Activated naive CD4-positive, alpha-beta T cell treated with anti-CD3 and anti-CD28 coated beads, Interleukin-2, amount 10 ng/mL, durations not matched to agents 7 days and 5 days (primary cell): ENCODE data around the gene CYP2W1.
"Not testable (repeated sequence)": the region's sequence is repeated elsewhere in the genome, so short reads cannot be mapped to it uniquely, and the experiment has no call there.

ENCODE experiments used
- CTCF ChIA-PET: fragments of 350-600 bp; sonication (Branson Sonifier 250); formaldehyde crosslinking; loops from one replicate; lab custom pipeline; 2021; ENCODE audit warnings: antibody characterized with exemption; lab: Charles Lee
- DNase-seq: peaks from one replicate; pipeline ENCODE4 v3.0.0-alpha.2; 2020
- H3K27ac Mint-ChIP-seq: one replicate; pipeline ENCODE4 v1.8.0; 2021; ENCODE audit warnings: mild to moderate bottlenecking, moderate library complexity, mixed read lengths
- H3K27me3 Mint-ChIP-seq: one replicate; pipeline ENCODE4 v1.8.0; 2021; ENCODE audit warnings: mild to moderate bottlenecking, mixed read lengths
- H3K36me3 Mint-ChIP-seq: one replicate; pipeline ENCODE4 v1.8.0; 2021; ENCODE audit warnings: mixed read lengths
- H3K4me1 Mint-ChIP-seq: one replicate; pipeline ENCODE4 v1.8.0; 2021; ENCODE audit warnings: mixed read lengths
- H3K4me3 Mint-ChIP-seq: one replicate; pipeline ENCODE4 v1.8.0; 2021; ENCODE audit warnings: mild to moderate bottlenecking, moderate library complexity, mixed read lengths
- H3K9me3 Mint-ChIP-seq: one replicate; pipeline ENCODE4 v1.8.0; 2021; ENCODE audit warnings: mixed read lengths

CYP2W1 gene

DNA sequence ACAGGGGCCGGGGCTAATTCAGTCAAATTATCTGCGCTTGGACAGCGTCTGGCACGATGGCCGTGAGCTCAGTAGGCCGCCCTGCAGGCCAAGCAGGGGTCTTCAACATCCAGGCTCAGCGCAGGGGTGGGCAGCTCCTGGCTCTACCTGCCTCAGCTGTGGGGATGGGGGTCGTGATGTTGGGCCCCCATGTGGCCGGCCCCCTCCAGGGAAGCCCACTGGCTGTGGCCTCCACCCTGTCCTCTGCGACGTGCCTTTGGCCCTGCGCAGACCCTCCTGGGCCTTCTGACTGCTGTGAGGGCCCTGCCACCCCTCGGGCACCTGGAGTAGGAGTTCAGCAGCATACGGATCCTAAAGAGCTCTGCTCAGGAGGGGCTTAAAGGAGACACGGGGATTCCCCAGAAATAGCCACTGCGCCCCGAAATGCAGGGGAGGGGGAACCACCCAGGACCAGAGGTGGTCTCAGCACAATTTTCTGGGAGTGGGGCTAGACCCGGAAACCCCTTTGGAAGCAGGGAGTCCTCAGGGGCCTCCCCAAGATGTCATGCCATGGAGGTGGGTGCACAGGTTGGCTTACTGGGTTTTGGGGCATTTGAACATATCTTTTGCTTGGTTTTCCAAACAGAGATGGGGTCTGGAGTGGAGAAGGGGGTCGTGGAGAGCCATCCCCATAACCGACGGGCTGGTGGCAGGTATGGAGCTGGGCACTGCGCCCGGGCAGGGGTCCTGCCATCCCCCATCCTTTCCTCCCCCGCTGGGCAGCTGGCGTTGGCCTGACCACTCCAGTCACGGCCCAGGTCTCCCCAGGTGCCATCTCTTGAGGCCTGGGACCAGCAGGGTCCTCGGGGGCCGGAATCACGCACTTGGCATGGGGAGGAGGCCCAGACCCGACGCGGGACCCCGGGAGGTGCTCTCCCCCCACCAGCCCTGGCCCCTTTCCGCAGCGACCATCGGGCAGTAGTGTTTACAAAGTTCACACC lies 24.5 kb upstream of the CYP2W1 start:
- Mint-ChIP-seq H3K36me3 (no peaks in the 10 kb centered on the region), H3K4me1 (peaks cover 6% of the 10 kb centered on the region), H3K27me3 (peaks cover 55% of the 10 kb centered on the region), H3K27ac (no peak overlapping the region), H3K9me3 (no peaks in the 10 kb centered on the region), H3K4me3 (no peak overlapping the region)
- no peak for DNase-seq
- CTCF ChIA-PET, result interaction anchor here (1.5 kb wide), 1 partner anchor 48 kb away, joined by 4 read pairs; no protein-coding TSS in a partner anchor

DNA sequence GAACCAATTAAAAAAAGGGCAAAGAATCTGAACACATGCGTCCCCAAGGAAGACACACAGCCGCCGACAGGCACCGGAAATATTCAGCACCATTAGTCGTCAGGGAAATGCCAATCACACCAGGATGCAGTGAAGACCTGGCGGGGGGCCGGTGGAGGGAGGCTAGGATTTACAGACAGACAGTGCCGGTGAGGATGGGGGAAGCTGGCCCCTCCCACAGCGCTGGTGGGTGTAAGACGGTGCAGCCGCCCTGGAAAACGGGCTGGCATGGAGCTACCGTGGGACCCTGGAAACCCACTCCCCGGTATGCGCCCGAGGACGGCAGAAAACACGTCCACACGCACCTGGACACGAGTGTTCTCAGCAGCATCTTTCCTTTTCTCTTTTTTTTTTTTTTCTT lies 23.7 kb upstream of the CYP2W1 start:
- Mint-ChIP-seq H3K9me3 (no peaks in the 10 kb centered on the region), H3K36me3 (no peaks in the 10 kb centered on the region), H3K27ac (no peak overlapping the region), H3K4me3 (no peak overlapping the region), H3K27me3 (peaks cover 58% of the 10 kb centered on the region), H3K4me1 (peaks cover 11% of the 10 kb centered on the region)
- CTCF ChIA-PET, result interaction anchor here (1.0 kb wide), 1 partner anchor 19 kb away, joined by 3 read pairs; no protein-coding TSS in a partner anchor
- no peak for DNase-seq

DNA sequence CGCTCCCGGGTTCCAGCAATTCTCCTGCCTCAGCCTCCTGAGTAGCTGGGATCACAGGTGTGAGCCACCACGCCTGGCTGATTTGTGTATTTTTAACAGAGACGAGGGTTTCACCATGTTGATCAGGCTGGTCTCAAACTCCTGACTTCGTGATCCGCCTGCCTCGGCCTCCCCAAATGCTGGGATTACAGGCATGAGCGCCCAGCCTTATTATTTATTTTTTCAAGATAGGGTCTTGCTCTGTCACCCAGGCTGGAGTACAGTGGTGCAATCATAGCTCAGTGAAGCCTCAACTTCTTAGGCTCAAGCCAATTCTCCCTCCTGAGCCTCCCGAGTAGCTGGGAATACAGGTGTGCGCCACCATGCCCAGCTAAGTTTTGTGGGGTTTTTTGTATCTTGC lies 23.2 kb upstream of the CYP2W1 start:
- H3K9me3 Mint-ChIP-seq, H3K4me3 Mint-ChIP-seq, DNase-seq, H3K27ac Mint-ChIP-seq, H3K36me3 Mint-ChIP-seq: not testable (repeated sequence)
- CTCF ChIA-PET, result interaction anchor here (1.0 kb wide), 1 partner anchor 19 kb away, joined by 3 read pairs; no protein-coding TSS in a partner anchor
- Mint-ChIP-seq H3K27me3 (peaks cover 59% of the 10 kb centered on the region), H3K4me1 (peaks cover 16% of the 10 kb centered on the region)

DNA sequence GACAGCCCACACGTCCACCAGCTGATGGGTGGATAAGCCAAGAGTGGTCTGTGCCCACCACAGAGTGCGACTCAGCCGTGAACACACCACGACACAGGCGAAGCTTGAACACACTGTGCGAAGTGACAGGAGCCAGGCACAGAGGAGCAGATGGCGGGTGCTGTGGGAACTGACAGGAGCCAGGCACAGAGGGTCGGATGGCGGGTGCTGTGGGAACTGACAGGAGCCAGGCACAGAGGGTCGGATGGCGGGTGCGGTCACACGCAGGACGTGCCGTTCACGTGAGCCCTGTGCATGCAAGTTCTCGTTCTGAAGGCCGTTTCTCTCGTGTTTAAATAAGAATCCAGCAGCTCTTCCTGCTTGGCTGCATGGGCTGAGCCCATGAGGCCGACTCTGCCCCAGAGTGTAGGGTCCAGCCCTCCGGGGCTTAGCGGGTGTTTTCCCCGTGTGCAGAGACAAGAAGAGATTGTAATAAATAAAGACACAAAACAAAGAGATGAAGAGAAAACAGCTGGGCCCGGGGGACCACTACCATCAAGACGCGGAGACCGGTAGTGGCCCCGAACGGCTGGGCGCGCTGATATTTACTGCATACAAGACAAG lies 22.6 kb upstream of the CYP2W1 start:
- Mint-ChIP-seq H3K27me3 (peaks cover 59% of the 10 kb centered on the region), H3K36me3 (no peaks in the 10 kb centered on the region), H3K4me3 (no peak overlapping the region), H3K9me3 (no peaks in the 10 kb centered on the region), H3K4me1 (peaks cover 18% of the 10 kb centered on the region), H3K27ac (no peak overlapping the region)
- DNase-seq, result no peak
- CTCF ChIA-PET, result interaction anchor here (0.8 to 1.0 kb wide), 2 partner anchors 18 to 219 kb away, joined by 3 read pairs; no protein-coding TSS in a partner anchor

DNA sequence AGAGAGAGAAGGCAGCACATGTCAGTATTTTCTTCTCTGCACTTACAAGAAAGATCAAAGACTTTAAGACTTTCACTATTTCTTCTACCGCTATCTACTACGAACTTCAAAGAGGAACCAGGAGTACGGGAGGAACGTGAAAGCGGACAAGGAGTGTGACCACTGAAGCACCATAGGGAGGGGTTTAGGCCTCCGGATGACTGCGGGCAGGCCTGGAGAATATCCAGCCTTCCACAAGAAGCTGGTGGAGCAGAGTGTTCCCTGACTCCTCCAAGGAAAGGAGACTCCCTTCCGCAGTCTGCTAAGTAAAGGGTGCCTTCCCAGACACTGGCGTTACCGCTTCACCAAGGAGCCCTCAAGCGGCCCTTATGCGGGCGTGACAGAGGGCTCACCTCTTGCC lies 22.0 kb upstream of the CYP2W1 start:
- H3K4me1 Mint-ChIP-seq, result peaks cover 18% of the 10 kb centered on the region
- not testable (repeated sequence) for H3K36me3 Mint-ChIP-seq, H3K27ac Mint-ChIP-seq, DNase-seq, H3K9me3 Mint-ChIP-seq, H3K4me3 Mint-ChIP-seq
- H3K27me3 Mint-ChIP-seq, result peaks cover 54% of the 10 kb centered on the region
- CTCF ChIA-PET, result interaction anchor here (0.7 to 0.8 kb wide), 2 partner anchors 218 to 1405 kb away, joined by 3 read pairs; no protein-coding TSS in a partner anchor

DNA sequence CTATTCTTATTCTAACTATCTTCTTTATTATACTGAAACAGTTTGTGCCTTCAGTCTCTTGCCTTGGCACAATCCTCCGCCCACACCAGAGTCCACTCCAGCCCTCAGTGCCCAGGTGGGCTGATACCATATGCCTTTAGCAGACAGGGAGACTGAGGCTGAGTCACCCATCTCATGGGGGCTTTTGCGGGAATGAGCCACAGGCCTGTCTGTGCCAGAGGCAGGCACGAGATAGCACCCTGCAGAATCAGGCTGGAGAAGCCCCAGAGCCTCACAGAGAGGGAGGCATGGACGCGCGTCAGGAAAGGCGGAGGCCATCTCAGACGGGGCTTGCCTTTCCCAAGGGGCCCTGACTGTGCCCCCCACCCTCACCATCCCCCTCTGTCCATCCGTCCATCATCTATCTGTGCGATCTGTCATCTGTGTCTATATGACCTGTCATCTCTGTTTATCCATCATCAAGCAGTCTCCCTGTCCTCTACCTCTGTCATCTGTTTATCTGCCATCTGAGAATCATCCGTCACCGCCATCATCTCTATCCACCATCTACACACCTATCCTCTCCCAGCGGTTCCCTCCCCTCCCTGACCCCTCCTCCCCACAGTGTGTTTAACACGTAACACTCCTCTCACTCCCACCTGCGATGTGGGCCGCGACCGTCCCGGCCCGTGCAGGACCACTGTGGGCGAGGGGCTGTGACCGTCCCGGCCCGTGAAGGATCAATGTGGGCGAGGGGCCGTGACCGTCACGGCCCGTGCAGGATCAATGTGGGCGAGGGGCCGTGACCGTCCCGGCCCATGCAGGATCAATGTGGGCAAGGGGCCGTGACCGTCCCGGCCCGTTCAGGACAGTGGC lies 21.2 kb upstream of the CYP2W1 start:
- CTCF ChIA-PET, result interaction anchor here (0.7 kb wide), 1 partner anchor 1404 kb away, joined by 3 read pairs; no protein-coding TSS in a partner anchor
- peaks cover 46% of the 10 kb centered on the region for H3K27me3 Mint-ChIP-seq

DNA sequence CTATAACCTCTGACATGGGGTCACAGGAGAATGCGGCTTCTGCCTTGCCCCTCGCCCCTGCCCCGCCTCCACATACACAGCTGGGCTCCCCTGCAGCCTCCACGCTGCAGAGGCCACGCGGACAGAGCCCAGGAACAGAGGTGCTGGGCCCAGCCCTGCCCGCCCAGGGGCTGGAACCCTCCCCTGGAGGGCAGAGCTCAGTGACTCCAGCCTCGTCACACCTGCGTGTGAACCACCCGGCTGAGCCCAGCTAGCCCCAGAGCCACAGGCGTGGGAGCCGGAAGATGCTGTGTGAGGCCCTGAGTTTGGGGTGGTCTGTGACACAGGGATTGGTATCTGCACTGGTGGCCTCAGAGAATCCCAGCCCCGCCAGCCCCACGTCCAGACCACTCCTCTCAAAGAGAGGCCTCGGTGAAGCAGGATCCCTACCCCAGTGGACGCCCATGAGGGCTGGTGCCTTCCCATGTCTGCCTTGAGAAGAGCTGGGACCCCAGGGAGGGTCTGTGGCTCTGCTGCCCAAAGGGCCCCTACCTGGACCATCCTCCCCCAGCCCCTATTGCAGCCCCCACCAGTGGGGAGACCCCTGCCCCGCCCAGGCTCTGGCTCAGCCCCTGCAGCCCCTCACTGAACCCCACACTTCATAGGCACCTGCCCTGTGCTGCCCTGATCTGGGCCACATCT lies 20.4 kb upstream of the CYP2W1 start:
- H3K27ac Mint-ChIP-seq, result no peak overlapping the region
- no peak overlapping the region for H3K4me3 Mint-ChIP-seq
- CTCF ChIA-PET, result interaction anchor here (0.9 kb wide), 1 partner anchor 55 kb away, joined by 3 read pairs; no protein-coding TSS in a partner anchor

More for the DNA sequence above, 21.2 kb upstream of the CYP2W1 start:
- H3K4me3 Mint-ChIP-seq, result no peak overlapping the region
- H3K9me3 Mint-ChIP-seq, result no peaks in the 10 kb centered on the region
- H3K27ac Mint-ChIP-seq, result no peak overlapping the region
- peaks cover 4% of the 10 kb centered on the region for H3K36me3 Mint-ChIP-seq
- DNase-seq, result no peak
- H3K4me1 Mint-ChIP-seq, result peaks cover 25% of the 10 kb centered on the region

DNA sequence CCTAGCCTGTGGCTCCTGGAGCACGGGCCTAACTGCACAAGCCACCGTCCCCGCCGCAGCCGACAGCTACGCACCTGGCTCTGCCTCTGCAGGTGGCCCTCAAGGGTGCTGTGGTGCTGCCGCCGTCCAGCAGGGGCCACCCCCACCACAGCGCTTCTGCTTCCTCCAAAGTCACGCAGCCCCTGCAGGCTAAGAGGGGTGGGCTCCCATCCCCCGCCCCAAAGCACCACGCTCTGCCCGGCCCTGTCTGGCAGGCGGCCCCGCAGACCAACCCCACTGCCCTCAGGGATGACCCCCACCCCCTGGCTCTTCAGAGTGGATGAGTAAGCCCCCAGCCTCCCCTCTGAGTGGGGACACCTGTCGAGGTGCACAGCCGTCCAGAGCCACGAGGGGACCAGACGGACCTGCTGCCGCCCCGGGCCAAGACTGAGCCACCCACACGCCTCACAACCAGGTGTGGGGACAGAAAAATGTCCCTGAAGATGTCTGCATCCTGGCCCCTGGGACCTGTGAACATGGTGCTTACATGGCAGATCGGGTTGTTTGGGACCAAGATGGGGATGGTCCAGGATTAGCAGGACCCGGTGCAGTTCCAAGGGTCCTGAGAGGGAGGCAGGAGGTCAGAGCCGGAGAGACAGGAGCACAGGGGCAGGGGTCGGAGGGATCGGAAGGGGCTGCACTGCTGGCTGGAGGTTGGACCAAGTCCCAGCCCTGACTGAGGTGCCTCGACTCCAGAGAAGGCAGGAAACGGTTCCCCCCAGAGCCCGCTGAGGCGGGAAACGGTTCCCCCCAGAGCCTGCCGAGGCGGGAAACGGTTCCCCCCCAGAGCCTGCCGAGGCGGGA lies 19.5 kb upstream of the CYP2W1 start:
- peaks cover 15% of the 10 kb centered on the region for H3K36me3 Mint-ChIP-seq
- H3K4me3 Mint-ChIP-seq, result no peak overlapping the region
- peaks cover 37% of the 10 kb centered on the region for H3K27me3 Mint-ChIP-seq
- peak; percentile 47 for DNase-seq
- peaks cover 25% of the 10 kb centered on the region for H3K4me1 Mint-ChIP-seq
- H3K9me3 Mint-ChIP-seq, result no peaks in the 10 kb centered on the region
- CTCF ChIA-PET, result interaction anchor here (0.9 kb wide), 1 partner anchor 56 kb away, joined by 3 read pairs; no protein-coding TSS in a partner anchor
- peak overlapping the region; percentile 52 for H3K27ac Mint-ChIP-seq

More for the DNA sequence above, 20.4 kb upstream of the CYP2W1 start:
- Mint-ChIP-seq H3K9me3 (no peaks in the 10 kb centered on the region), H3K36me3 (peaks cover 10% of the 10 kb centered on the region), H3K27me3 (peaks cover 42% of the 10 kb centered on the region), H3K4me1 (peaks cover 25% of the 10 kb centered on the region)
- DNase-seq, result no peak

DNA sequence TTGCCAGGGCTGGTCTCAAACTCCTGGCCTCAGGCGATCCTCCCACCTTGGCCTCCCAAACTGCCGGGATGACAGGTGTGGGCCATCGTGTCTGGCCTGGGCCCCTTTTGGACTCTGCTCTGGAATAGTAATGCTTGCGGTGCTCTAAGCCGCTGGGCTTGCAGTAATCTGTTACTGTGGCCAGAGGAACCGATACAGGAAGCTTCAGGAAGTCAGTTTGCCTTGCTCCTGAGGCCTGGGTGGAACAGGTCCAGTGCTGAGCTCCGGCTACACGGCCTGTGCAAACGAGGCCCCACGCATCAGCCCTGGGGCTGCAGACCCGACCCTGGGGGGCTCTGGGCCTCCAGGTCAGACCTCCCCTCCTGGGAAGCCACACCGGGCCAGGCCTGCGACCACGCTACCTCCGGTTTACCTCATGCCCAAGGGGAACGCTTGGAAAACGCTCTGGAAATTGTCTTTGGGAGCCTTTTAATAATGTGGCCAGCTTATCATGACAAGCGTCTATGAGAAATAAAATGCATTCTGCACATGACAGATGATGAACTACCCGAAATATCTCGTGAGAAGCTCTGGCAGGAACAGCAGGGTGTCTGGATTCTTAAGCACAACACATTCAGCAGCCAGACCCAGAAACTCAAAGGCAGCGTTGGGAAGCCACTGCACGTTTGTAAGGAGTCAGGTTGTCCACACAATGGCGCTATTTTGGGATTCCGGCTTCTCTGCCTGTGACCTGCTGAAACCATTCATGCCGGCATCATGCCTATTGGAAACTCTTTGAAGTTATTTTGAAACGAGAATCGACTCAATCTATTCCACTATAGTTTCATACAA lies 18.4 kb upstream of the CYP2W1 start:
- Mint-ChIP-seq H3K4me1 (peaks cover 25% of the 10 kb centered on the region), H3K27me3 (peaks cover 37% of the 10 kb centered on the region), H3K27ac (no peak overlapping the region), H3K36me3 (peaks cover 16% of the 10 kb centered on the region), H3K4me3 (no peak overlapping the region), H3K9me3 (no peaks in the 10 kb centered on the region)
- DNase-seq, result no peak
- CTCF ChIA-PET, result no interaction called here

DNA sequence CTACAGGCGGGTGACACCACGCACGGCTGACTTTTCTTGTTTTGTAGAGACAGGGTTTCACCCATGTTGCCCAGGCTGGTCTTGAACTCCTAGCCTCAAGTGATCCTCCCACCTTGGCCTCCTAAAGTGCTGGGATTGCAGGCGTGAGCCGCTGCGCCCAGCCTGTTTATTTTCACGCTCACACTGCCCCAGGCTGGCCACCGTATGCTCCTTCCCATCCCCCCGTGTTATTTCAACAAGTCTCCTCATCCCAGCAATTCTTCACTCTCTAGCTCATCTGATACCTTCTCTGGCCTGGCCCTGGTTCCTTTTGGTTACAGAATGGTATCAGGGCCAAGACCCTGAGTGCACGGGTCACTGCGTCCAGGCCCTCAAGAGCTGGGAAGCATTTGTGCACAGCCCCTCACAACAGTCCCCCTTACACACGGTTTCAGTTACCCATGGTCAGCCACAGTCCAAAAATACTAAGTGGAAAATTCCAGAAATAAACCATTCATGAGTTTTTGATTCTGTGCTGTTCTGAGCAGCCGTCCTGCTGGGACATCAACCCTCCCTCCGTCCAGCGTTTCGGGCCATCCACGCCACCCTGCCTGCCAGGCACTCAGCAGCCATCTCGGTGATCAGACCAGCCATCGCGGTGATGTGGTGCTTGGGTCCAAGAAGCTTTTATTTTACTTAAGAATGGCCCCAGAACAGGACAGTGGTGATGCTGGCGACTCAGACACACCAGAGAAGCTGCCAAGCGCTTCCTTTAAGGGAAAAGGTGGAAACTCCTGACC lies 16.5 kb upstream of the CYP2W1 start:
- Mint-ChIP-seq H3K9me3 (no peaks in the 10 kb centered on the region), H3K4me3 (no peak overlapping the region), H3K27ac (no peak overlapping the region), H3K27me3 (peaks cover 28% of the 10 kb centered on the region), H3K4me1 (peaks cover 30% of the 10 kb centered on the region), H3K36me3 (peaks cover 27% of the 10 kb centered on the region)
- CTCF ChIA-PET, result interaction anchor here (1.0 to 1.1 kb wide), 2 partner anchors 56 to 99 kb away, joined by 3 read pairs; no protein-coding TSS in a partner anchor
- no peak for DNase-seq

DNA sequence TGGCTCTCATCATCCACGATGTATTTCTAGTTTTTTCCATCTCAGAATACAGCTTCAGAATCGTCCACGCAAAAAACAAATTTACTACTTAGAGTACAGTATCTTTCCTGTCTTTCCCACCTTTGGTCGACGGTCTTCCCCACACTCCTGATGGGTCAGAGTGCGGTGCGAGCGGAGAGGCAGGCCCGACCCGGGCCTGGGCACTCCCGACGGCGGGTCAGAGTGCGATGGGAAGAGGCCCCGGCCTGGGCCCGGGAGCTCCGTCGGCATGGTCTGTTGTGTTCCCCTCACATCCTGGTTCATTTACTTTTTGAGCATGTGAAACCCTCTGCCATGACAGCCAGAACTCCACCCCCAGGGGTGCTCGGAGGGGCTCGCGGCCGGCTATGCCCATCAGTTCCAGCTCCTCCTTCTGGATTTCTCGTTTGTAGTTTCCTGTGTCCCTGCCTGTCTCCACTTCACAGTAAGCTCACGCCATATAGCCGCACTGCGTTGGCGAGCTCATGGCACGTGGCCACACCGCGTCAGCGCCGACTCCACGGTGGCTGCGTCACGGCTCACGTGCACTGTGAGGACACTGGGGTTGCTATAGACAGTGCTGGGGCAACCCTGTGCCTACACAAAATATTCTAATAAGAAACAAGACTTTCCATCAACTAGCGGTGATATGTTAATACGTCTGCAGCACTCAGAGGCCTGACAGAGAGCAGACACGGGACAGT lies 15.5 kb upstream of the CYP2W1 start:
- Mint-ChIP-seq H3K36me3 (peaks cover 34% of the 10 kb centered on the region), H3K4me1 (peaks cover 38% of the 10 kb centered on the region), H3K27me3 (peaks cover 26% of the 10 kb centered on the region), H3K9me3 (no peaks in the 10 kb centered on the region), H3K4me3 (no peak overlapping the region), H3K27ac (no peak overlapping the region)
- CTCF ChIA-PET, result interaction anchor here (0.6 to 1.0 kb wide), 2 partner anchors 26 to 98 kb away, joined by 3 read pairs; no protein-coding TSS in a partner anchor
- no peak for DNase-seq
